HG02938 (cell line): ENCODE data around the gene ARL16.

Source experiments
- ATAC-seq: cut with Tn5 transposase; IDR thresholded peaks from one replicate; pipeline ENCODE4 v1.9.1; 2021; ENCODE audit warnings: mild to moderate bottlenecking, moderate library complexity; ENCODE audit not compliant: unreplicated experiment

Gene ARL16, protein sequence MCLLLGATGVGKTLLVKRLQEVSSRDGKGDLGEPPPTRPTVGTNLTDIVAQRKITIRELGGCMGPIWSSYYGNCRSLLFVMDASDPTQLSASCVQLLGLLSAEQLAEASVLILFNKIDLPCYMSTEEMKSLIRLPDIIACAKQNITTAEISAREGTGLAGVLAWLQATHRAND

DNA sequence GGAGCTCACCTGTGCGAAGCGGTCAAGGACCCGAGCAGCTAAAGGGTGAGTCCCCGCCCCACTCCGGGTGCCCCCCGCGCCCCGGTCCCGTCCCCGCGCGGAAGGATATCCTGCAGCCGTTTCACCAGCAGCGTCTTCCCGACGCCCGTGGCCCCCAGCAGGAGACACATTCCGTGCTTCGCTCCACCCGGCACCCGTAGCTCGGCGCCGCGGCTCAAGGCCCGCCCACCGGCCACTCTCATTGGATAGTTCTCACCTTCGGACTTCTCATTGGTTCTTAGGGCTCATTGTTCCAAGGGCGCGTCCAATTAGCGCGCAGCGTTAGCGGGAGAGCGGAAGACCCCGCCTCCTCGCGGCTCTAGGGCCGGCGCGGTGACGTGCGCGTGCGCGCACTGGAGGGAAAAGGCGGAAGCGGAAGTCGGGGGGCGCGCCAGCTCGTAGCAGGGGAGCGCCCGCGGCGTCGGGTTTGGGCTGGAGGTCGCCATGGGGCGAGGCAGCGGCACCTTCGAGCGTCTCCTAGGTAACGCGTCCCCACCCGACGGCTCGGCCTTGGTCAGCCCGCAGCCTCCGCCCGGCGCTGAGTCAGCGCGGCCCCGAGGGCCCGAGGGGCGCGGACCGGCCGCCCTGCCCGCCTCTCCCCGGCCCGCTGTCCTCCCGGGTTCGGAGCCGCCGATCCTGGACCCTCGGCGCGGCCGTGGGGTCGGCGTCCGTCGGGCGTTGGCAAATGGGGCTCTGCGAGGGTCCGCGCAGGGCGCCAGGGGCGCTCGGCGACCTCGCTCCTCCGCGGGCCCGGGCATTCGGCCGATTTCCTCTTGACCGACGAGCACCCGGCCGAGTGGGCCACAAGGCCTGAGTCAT, at the start of gene ARL16, which contains the start of gene HGS:
ARL16 (minus strand) TSS at position 214 of the 858 bp plus-strand sequence; CDS start at position 170, 44 bp downstream.
HGS (plus strand) TSS at position 428 of the 858 bp plus-strand sequence; CDS start at position 484, 56 bp downstream.
- ATAC-seq, result peak; percentile 89

- no peak for ATAC-seq
These were observed 43.9 kb upstream of the ARL16 start for GRCh38 chr17:81727324-81728031.

GRCh38 chr17:81726004-81726403, 42.4 kb upstream of the ARL16 start:
- ATAC-seq, result no peak

DNA sequence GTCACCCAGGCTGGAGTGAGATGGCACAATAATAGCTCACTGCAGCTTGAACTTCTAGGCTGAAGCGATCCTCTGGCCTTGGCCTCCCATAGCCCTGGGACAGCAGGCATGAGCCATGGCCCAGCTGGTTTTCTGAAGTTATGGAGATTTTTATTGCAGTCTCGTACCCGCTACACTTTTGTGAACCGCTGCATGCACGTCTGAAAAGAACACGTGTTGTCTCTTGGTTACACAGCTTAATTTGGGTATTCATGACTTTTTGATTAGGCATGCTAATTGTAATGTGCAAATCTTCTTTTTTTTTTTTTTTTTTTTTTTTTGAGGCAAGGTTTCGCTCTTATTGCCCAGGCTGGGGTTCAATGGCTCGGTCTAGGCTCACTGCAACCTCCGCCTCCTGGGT, 41.8 kb upstream of the ARL16 start:
- no peak for ATAC-seq

DNA sequence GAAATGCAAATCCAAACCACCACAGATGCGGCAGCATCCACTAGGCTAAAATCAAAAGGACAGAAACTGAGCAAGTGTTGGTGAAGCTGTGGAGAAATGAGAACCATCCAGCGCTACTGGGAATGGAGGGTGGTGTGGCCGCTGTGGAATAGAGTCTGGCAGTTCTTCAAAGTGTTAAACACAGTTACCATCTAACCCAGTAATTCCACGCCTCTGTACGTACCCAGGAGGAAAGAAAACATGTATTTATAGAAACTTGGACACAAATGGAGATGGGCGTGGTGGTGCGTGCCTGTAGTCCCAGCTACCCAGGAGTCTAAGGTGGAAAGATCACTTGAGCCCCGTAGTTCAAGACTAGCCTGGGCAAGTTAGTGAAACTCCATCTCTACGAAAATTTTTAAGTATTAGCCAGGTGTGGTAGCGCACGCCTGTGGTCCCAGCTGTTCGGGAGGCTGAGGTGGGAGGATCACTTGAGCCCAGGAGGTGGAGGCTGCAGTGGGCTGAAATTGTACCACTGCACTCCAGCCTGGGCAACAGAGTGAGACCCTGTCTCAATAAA, 40.1 kb upstream of the ARL16 start:
- no peak for ATAC-seq

- ATAC-seq, result no peak
These were observed 38.9 kb upstream of the ARL16 start for GRCh38 chr17:81722184-81723120.

- ATAC-seq, result no peak
These were observed 36.9 kb upstream of the ARL16 start for GRCh38 chr17:81720267-81721071.

GRCh38 chr17:81719410-81720266, 36.0 kb upstream of the ARL16 start:
- ATAC-seq, result no peak

GRCh38 chr17:81717766-81718089, 34.1 kb upstream of the ARL16 start:
- ATAC-seq, result no peak

GRCh38 chr17:81717049-81717765, 33.6 kb upstream of the ARL16 start:
- ATAC-seq, result no peak

DNA sequence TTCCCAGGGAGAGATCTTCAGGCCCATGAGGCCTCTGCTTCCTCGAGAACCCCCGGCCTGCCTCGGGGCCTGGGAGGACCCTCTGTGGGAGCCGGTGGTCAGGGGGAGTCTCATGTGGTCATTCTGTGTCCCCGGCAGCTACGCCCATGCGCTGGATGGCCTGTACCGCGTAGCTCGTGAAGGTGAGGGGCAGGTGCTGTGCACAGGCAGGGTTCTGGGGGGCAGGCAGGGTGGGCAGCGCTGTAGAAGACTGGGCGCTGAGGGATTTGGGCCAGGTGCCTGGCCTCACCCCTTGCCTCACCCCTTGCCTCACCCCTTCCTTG, 33.0 kb upstream of the ARL16 start:
- no peak for ATAC-seq

DNA sequence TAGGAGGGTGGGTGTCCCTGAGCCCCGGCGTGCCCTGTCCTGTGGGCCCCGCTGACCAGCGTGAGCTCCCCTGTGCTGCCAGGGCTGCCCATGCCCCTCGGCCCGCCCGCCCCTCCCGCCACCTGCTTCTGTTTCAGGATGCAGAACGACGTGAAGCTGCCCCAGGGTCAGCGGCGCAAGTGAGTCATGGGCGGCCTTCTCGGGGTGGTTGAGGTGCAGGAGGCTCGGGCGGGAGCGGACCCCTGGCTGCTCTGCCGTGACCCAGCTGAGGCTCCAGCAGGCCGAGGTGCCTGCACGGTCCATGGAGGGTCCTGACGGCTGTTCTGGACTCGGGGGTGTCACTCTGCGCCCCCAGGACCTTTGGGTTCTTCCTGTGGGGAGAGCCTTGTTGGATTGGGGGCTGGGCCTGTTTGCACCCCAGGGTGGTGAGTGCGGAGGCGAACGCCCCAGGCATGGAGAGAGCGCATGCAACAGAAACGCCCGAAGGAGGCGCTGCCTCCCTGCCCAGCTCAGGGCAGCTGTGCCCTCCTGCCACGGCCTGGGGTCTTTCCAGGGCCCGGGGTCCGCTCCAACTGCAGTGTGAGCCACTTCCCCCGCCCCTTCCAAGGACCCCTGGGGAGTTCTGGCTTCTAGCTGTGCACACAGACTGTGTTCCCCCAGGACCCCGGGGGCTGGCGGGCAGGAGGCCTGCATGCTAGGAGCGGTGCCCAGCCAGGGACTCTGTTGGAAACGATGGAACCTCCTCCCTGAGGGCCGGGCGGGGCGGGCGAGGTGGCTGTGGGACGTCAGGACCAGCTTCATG, 32.5 kb upstream of the ARL16 start:
- ATAC-seq, result no peak

GRCh38 chr17:81715107-81715871, 31.7 kb upstream of the ARL16 start:
- ATAC-seq, result no peak

GRCh38 chr17:81714412-81715106, 31.0 kb upstream of the ARL16 start:
- ATAC-seq, result no peak

- ATAC-seq, result no peak
These were observed 30.2 kb upstream of the ARL16 start for GRCh38 chr17:81713556-81714411.
